ENCODE data around the gene RXFP1.

RXFP1 gene

DNA sequence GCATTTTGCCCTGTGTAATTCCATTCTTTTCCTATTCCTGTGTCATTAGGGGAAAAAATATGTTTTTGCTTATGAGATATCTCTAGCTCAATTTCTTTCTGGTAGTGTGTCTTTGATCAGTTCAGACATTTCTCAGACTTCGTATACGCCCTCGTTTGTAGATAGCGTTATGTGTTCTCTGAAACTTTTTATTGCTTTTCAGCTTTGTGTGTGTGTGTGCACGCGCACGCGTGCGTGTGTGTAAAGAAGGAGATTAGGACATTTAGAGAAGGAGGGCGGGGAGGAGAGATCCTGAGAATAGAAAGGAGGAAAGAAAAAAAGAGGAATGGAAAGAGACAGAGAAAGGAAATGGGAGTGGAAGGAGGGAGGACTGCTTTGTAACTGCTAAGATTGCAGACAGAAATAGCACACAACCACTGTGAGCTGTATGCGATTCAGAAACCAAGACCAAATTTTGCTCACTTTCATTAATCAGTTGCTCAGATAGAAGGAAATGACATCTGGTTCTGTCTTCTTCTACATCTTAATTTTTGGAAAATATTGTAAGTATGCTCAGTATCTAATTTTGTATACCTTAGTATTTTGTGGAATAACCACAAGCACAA, at the start of gene RXFP1:
RXFP1 (plus strand) TSS at position 399 of the 605 bp plus-strand sequence; CDS start at position 494, 95 bp downstream.
- Histone ChIP-seq H3K4me1 (ENCODE audit: low read length) (no peaks in the 10 kb centered on the region), H4K20me1 (ENCODE audit: insufficient read depth, low read length) (no peaks in the 10 kb centered on the region), H3K9me3 (ENCODE audit: insufficient read depth, low read length) (no peaks in the 10 kb centered on the region), H3K9ac (ENCODE audit: low read length) (no peak within 1 kb of the TSS), H3K36me3 (replicated peaks; ENCODE audit: low read depth, low read length) (no peaks in the 10 kb centered on the region), H3K79me2 (ENCODE audit: low read length) (no peaks in the 10 kb centered on the region), H3K4me3 (ENCODE audit: low read length) (no peak within 1 kb of the TSS), H3K27me3 (ENCODE audit: low read depth, low read length) (no peaks in the 10 kb centered on the region), H3K27ac (ENCODE audit: low read length) (no peak within 1 kb of the TSS), H2AFZ (ENCODE audit: low read depth, low read length) (no peak within 1 kb of the TSS), H3K4me2 (ENCODE audit: low read length) (no peak within 1 kb of the TSS)
- TF ChIP-seq CTCF (IDR thresholded peaks at IDR 0.05; ENCODE audit: low read depth, low read length) (no peak), EZH2phosphoT487 (IDR thresholded peaks at IDR 0.05; ENCODE audit: low read depth) (no peak)

- Histone ChIP-seq H3K79me2 (ENCODE audit: low read length) (no peaks in the 10 kb centered on the region), H3K27me3 (ENCODE audit: low read depth, low read length) (no peaks in the 10 kb centered on the region), H3K4me2 (ENCODE audit: low read length) (no peak overlapping the region), H3K4me3 (ENCODE audit: low read length) (no peak overlapping the region), H3K4me1 (ENCODE audit: low read length) (no peaks in the 10 kb centered on the region), H3K9me3 (ENCODE audit: insufficient read depth, low read length) (no peaks in the 10 kb centered on the region), H3K27ac (ENCODE audit: low read length) (no peak overlapping the region), H2AFZ (ENCODE audit: low read depth, low read length) (no peak overlapping the region), H4K20me1 (ENCODE audit: insufficient read depth, low read length) (no peaks in the 10 kb centered on the region), H3K9ac (ENCODE audit: low read length) (no peak overlapping the region), H3K36me3 (replicated peaks; ENCODE audit: low read depth, low read length) (no peaks in the 10 kb centered on the region)
- no peak for TF ChIP-seq EZH2phosphoT487 (IDR thresholded peaks at IDR 0.05; ENCODE audit: low read depth)
- no peak for TF ChIP-seq CTCF (IDR thresholded peaks at IDR 0.05; ENCODE audit: low read depth, low read length)
Observed at GRCh38 chr4:158481811-158482210, 39.9 kb upstream of the RXFP1 start.

GRCh38 chr4:158484173-158484885, 37.4 kb upstream of the RXFP1 start:
- Histone ChIP-seq H4K20me1 (ENCODE audit: insufficient read depth, low read length) (no peaks in the 10 kb centered on the region), H3K9me3 (ENCODE audit: insufficient read depth, low read length) (no peaks in the 10 kb centered on the region), H2AFZ (ENCODE audit: low read depth, low read length) (no peak overlapping the region), H3K4me1 (ENCODE audit: low read length) (no peaks in the 10 kb centered on the region), H3K27ac (ENCODE audit: low read length) (no peak overlapping the region), H3K4me3 (ENCODE audit: low read length) (no peak overlapping the region), H3K36me3 (replicated peaks; ENCODE audit: low read depth, low read length) (no peaks in the 10 kb centered on the region), H3K79me2 (ENCODE audit: low read length) (no peaks in the 10 kb centered on the region), H3K4me2 (ENCODE audit: low read length) (no peak overlapping the region), H3K9ac (ENCODE audit: low read length) (no peak overlapping the region), H3K27me3 (ENCODE audit: low read depth, low read length) (no peaks in the 10 kb centered on the region)
- TF ChIP-seq EZH2phosphoT487 (IDR thresholded peaks at IDR 0.05; ENCODE audit: low read depth) (no peak), CTCF (IDR thresholded peaks at IDR 0.05; ENCODE audit: low read depth, low read length) (no peak)

- Histone ChIP-seq H3K36me3 (replicated peaks; ENCODE audit: low read depth, low read length) (no peaks in the 10 kb centered on the region), H3K79me2 (ENCODE audit: low read length) (no peaks in the 10 kb centered on the region), H3K4me1 (ENCODE audit: low read length) (no peaks in the 10 kb centered on the region), H3K27me3 (ENCODE audit: low read depth, low read length) (no peaks in the 10 kb centered on the region), H2AFZ (ENCODE audit: low read depth, low read length) (no peak overlapping the region), H3K9me3 (ENCODE audit: insufficient read depth, low read length) (no peaks in the 10 kb centered on the region), H4K20me1 (ENCODE audit: insufficient read depth, low read length) (no peaks in the 10 kb centered on the region), H3K27ac (ENCODE audit: low read length) (no peak overlapping the region), H3K4me3 (ENCODE audit: low read length) (no peak overlapping the region), H3K9ac (ENCODE audit: low read length) (no peak overlapping the region), H3K4me2 (ENCODE audit: low read length) (no peak overlapping the region)
- TF ChIP-seq CTCF (IDR thresholded peaks at IDR 0.05; ENCODE audit: low read depth, low read length) (no peak), EZH2phosphoT487 (IDR thresholded peaks at IDR 0.05; ENCODE audit: low read depth) (no peak)
Observed at GRCh38 chr4:158490629-158491028, 31.1 kb upstream of the RXFP1 start.
